Measurements from ENCODE around the gene RAB6A. TPM values are rescaled to one million over a fixed set of nuclear protein-coding genes. Genes with fewer than 3 reads are reported as not detected.

The RAB6A gene
- total RNA-seq, 3 donors from 2014 or later (not counting 1 experiment from before 2014, with no cell fraction given), result 72.2 to 107 (median 97.7) TPM

DNA sequence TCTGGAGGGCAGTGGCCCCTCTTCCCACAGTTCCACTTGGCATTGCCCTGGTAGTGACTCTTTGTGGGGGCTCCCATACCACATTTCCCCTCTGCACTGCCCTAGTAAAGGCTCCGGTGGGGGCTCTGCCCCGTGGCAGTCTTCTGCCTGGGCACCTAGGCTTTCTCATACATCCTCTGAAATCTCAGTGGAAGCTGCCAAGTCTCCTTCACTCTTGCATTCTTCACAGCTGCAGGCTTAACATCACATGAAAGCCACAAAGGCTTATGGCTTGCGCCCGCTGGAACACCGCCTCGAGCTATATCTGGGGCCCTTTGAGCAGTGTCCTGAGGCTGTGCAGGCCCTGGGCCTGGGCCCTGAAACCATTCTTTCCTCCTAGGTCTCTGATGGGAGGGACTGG, 89.2 kb downstream of the RAB6A start:
- intact Hi-C loops (cut with micrococcal nuclease), result no loop called here
- Mint-ChIP-seq H3K9me3 (no peaks in the 10 kb centered on the region), H3K27me3 (ENCODE audit: low read depth in 2 of 2) (no peaks in the 10 kb centered on the region), H3K36me3 (peaks cover 2% of the 10 kb centered on the region), H3K4me1 (no peaks in the 10 kb centered on the region), H3K4me3 (no peak overlapping the region), H3K27ac (peak overlapping the region; percentile 12 to 43)
- TF ChIP-seq, protein P1, sequence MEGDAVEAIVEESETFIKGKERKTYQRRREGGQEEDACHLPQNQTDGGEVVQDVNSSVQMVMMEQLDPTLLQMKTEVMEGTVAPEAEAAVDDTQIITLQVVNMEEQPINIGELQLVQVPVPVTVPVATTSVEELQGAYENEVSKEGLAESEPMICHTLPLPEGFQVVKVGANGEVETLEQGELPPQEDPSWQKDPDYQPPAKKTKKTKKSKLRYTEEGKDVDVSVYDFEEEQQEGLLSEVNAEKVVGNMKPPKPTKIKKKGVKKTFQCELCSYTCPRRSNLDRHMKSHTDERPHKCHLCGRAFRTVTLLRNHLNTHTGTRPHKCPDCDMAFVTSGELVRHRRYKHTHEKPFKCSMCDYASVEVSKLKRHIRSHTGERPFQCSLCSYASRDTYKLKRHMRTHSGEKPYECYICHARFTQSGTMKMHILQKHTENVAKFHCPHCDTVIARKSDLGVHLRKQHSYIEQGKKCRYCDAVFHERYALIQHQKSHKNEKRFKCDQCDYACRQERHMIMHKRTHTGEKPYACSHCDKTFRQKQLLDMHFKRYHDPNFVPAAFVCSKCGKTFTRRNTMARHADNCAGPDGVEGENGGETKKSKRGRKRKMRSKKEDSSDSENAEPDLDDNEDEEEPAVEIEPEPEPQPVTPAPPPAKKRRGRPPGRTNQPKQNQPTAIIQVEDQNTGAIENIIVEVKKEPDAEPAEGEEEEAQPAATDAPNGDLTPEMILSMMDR (IDR thresholded peaks at IDR 0.05), result no peak
- Histone ChIP-seq H3K4me3 (ENCODE audit: low read length) (no peak overlapping the region), H3K36me3 (ENCODE audit: control insufficient read depth, insufficient read depth, low read length) (peaks cover 3% of the 10 kb centered on the region), H3K27ac (ENCODE audit: low read length) (no peak overlapping the region), H3K27me3 (ENCODE audit: control insufficient read depth, insufficient read depth, low read length) (no peaks in the 10 kb centered on the region), H3K4me1 (ENCODE audit: control insufficient read depth, insufficient read depth, low read length) (no peaks in the 10 kb centered on the region), H3K9me3 (ENCODE audit: control insufficient read depth, insufficient read depth, low read length) (no peaks in the 10 kb centered on the region)
- 90% methylated on average over 6 of the region's 6 CpGs for WGBS (ENCODE audit: insufficient coverage)
- DNase-seq (no peak), ATAC-seq (no peak)

DNA sequence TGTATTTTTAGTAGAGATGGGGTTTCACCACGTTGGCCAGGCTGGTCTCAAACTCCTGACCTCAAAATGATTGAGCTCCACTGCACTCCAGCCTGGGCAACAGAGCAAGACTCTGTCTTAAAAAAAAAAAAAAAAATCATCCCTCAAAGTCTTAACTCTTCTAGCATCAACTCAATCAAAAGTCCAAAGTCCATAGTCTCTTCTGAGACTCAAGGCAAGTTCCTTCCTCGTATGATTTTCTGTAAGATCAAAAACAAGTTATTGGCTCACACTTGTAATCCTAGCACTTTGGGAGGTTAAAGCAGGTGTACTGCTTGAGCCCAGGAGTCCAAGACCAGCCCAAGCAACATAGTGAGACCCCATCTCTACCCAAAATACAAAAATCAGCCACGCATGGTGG, 90.1 kb downstream of the RAB6A start:
- H3K27ac ChIP-seq (ENCODE audit: low read length), result no peak overlapping the region
- Mint-ChIP-seq H3K36me3 (no peaks in the 10 kb centered on the region), H3K27ac (no peak overlapping the region), H3K27me3 (ENCODE audit: low read depth in 2 of 2) (no peaks in the 10 kb centered on the region), H3K4me3 (no peak overlapping the region), H3K9me3 (no peaks in the 10 kb centered on the region), H3K4me1 (no peaks in the 10 kb centered on the region)
- intact Hi-C loops (cut with micrococcal nuclease), result no loop called here
- H3K4me3 ChIP-seq (ENCODE audit: low read length), result no peak overlapping the region
- ATAC-seq, result no peak
- TF ChIP-seq, protein P1 (IDR thresholded peaks at IDR 0.05), result no peak
- no peak for DNase-seq
- no peaks in the 10 kb centered on the region for H3K9me3 ChIP-seq (ENCODE audit: control insufficient read depth, insufficient read depth, low read length)
- H3K36me3 ChIP-seq (ENCODE audit: control insufficient read depth, insufficient read depth, low read length), result peaks cover 2% of the 10 kb centered on the region
- WGBS (ENCODE audit: insufficient coverage), result 93% methylated on average over 2 of the region's 3 CpGs
- no peaks in the 10 kb centered on the region for H3K4me1 ChIP-seq (ENCODE audit: control insufficient read depth, insufficient read depth, low read length)
- no peaks in the 10 kb centered on the region for H3K27me3 ChIP-seq (ENCODE audit: control insufficient read depth, insufficient read depth, low read length)

DNA sequence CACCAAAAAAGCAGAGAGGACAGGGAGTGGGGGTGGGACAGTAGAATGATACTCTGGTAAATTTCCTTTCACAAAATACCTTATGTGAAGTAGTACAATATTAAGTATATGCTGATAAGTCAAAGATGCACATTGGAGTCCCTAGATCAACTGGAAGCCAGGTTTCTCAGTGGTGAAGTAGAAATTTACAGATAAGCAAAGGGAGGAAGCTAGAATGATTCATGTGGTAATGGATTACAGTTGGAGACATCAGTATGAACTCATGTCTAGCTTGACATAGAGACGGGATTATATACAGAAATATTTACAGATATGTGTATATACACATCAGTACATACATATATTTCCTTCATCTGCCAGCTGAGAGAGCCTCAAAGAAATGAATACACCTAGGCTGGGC, 93.0 kb downstream of the RAB6A start:
- ATAC-seq (no peak), DNase-seq (no peak)
- Mint-ChIP-seq H3K9me3 (no peaks in the 10 kb centered on the region), H3K27ac (no peak overlapping the region), H3K4me3 (no peak overlapping the region), H3K36me3 (no peaks in the 10 kb centered on the region), H3K4me1 (no peaks in the 10 kb centered on the region), H3K27me3 (ENCODE audit: low read depth in 2 of 2) (no peaks in the 10 kb centered on the region)
- no peak overlapping the region for H3K4me3 ChIP-seq (ENCODE audit: low read length)
- no peaks in the 10 kb centered on the region for H3K9me3 ChIP-seq (ENCODE audit: control insufficient read depth, insufficient read depth, low read length)
- intact Hi-C loops (cut with micrococcal nuclease), result no loop called here
- H3K27ac ChIP-seq (ENCODE audit: low read length), result no peak overlapping the region
- H3K4me1 ChIP-seq (ENCODE audit: control insufficient read depth, insufficient read depth, low read length), result no peaks in the 10 kb centered on the region
- no CpG with 5 or more reads among the region's 1 CpG for WGBS (ENCODE audit: insufficient coverage)
- no peaks in the 10 kb centered on the region for H3K27me3 ChIP-seq (ENCODE audit: control insufficient read depth, insufficient read depth, low read length)
- TF ChIP-seq, protein P1 (IDR thresholded peaks at IDR 0.05), result no peak
- H3K36me3 ChIP-seq (ENCODE audit: control insufficient read depth, insufficient read depth, low read length), result no peaks in the 10 kb centered on the region

DNA sequence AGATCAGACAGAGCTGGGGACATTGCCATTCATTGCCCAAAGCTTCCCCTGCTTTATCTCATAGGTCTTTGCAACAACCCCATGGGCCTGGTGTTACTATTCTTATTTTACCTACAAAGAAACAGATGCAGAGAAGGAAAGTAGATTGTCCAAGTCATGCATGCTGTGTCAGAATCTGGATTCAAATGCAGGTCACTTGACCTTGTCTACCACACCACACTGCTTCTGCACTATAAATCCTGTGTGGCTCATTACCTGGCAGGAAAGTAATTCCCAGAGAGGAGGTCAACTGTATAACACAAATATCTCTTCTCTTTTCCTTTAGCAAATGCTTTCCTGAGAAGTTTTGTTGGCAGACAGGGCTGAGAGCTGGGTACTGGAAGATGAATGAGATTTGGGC, 96.0 kb downstream of the RAB6A start:
- Histone ChIP-seq H3K27ac (ENCODE audit: low read length) (no peak overlapping the region), H3K4me3 (ENCODE audit: low read length) (no peak overlapping the region), H3K36me3 (ENCODE audit: control insufficient read depth, insufficient read depth, low read length) (no peaks in the 10 kb centered on the region), H3K9me3 (ENCODE audit: control insufficient read depth, insufficient read depth, low read length) (no peaks in the 10 kb centered on the region), H3K4me1 (ENCODE audit: control insufficient read depth, insufficient read depth, low read length) (peaks cover 12% of the 10 kb centered on the region), H3K27me3 (ENCODE audit: control insufficient read depth, insufficient read depth, low read length) (peaks cover 7% of the 10 kb centered on the region)
- DNase-seq (no peak), ATAC-seq (no peak)
- no peak overlapping the region for H3K4me3 Mint-ChIP-seq
- H3K36me3 Mint-ChIP-seq, result no peaks in the 10 kb centered on the region
- TF ChIP-seq, protein P1 (IDR thresholded peaks at IDR 0.05), result no peak
- H3K9me3 Mint-ChIP-seq, result no peaks in the 10 kb centered on the region
- intact Hi-C loops (cut with micrococcal nuclease), result no loop called here
- H3K4me1 Mint-ChIP-seq, result peaks cover 0 to 7% of the 10 kb centered on the region in 2 donors
- peak overlapping the region in 1 of 2 donors; percentile 15 for H3K27ac Mint-ChIP-seq
- no peaks in the 10 kb centered on the region for H3K27me3 Mint-ChIP-seq (ENCODE audit: low read depth in 2 of 2)

Measured in natural killer cell (primary cell).